KMS-11 (cell line): Measurements from ENCODE around the gene APOA5.

Experiments used
- H2AFZ ChIP-seq: fragments of 200-600 bp; sonication (generic); 2 replicates; pipeline ENCODE4 v1.6.1; 2016; ENCODE audit warnings: antibody characterized with exemption, mixed run types, low read depth
- H3K27ac ChIP-seq: fragments of 200-600 bp; sonication (generic); 2 replicates; pipeline ENCODE4 v1.6.1; 2016; ENCODE audit warnings: mild to moderate bottlenecking, mixed run types
- H3K27me3 ChIP-seq: fragments of 200-600 bp; sonication (generic); 2 replicates; pipeline ENCODE4 v1.6.1; 2017; ENCODE audit warnings: mild to moderate bottlenecking, low read depth, mixed run types, moderate library complexity; ENCODE audit not compliant: insufficient read depth
- H3K36me3 ChIP-seq: fragments of 200-600 bp; sonication (generic); 2 replicates; pipeline ENCODE4 v1.6.1; 2017; ENCODE audit warnings: mild to moderate bottlenecking, mixed run types; ENCODE audit not compliant: insufficient read depth
- H3K4me1 ChIP-seq: fragments of 200-600 bp; sonication (generic); 2 replicates; pipeline ENCODE4 v1.6.1; 2016; ENCODE audit warnings: mild to moderate bottlenecking, low read depth, mixed run types; ENCODE audit not compliant: poor library complexity, severe bottlenecking
- H3K4me2 ChIP-seq: fragments of 200-600 bp; sonication (generic); 2 replicates; pipeline ENCODE4 v1.7.0; 2016; ENCODE audit warnings: mild to moderate bottlenecking, mixed run types
- H3K4me3 ChIP-seq: fragments of 200-600 bp; sonication (generic); IDR thresholded peaks from 2 replicates; pipeline ENCODE4 v1.6.1; 2017; ENCODE audit warnings: low read depth, low read length, mixed read lengths; ENCODE audit not compliant: insufficient read depth
- H3K79me2 ChIP-seq: fragments of 200-600 bp; sonication (generic); 2 replicates; pipeline ENCODE4 v1.6.1; 2016; ENCODE audit warnings: low read depth, mixed run types; ENCODE audit not compliant: insufficient read depth
- H3K9ac ChIP-seq: fragments of 200-600 bp; sonication (generic); 2 replicates; pipeline ENCODE4 v1.6.1; 2016; ENCODE audit warnings: mild to moderate bottlenecking, mixed run types
- H4K20me1 ChIP-seq: fragments of 200-600 bp; sonication (generic); 2 replicates; pipeline ENCODE4 v1.6.1; 2016; ENCODE audit warnings: mild to moderate bottlenecking, mixed run types; ENCODE audit not compliant: insufficient read depth
- TF ChIP-seq, protein P1 (sequence below): fragments of 200-600 bp; sonication (generic); conservative IDR thresholded peaks from 2 replicates; pipeline ENCODE4 v1.6.1; 2017; ENCODE audit warnings: low read depth, mild to moderate bottlenecking, antibody characterized with exemption, low read length, moderate library complexity, mixed read lengths

Gene APOA5

DNA sequence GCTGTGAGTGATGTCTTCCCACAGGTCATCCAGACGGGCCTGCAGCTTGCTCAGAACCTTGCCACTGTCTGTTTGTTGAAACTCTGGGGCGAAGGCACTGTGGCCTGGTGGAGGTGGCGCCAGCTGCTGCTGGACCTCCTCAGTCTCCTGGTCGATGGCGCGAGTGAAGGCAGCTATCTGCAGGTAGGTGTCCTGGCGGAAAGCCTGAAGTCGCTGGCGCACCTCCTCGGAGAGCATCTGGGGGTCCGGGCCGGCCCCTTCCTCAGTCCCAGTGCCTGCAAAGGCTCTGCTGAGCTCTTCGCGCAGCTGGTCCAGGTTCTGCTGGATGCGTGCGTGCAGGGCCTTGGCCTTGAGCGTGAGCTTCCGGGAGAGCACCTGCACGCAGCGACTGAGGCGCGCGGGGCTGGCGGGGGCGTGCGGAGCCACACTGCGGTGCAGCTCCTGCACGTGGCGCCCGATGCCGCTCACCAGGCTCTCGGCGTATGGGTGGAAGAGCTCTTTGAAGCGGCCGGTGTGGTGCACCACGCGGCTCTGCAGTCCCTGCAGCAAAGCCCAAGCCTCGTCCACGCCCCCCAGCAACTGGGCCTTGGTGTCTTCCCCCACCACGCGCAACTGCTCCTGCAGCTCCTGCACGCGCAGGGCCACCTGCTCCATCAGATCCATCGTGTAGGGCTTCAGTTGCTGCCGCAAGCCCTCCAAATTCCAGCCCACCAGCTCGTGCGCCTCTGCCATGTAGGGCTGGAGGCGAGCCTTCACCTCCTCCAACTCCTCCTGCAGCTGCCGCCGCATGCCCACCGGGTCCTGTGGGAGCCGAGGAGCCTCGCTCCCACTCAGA is 1.3 kb downstream of the APOA5 start:
- H3K79me2 ChIP-seq, result peaks cover 12% of the 10 kb centered on the region
- TF ChIP-seq, protein P1, sequence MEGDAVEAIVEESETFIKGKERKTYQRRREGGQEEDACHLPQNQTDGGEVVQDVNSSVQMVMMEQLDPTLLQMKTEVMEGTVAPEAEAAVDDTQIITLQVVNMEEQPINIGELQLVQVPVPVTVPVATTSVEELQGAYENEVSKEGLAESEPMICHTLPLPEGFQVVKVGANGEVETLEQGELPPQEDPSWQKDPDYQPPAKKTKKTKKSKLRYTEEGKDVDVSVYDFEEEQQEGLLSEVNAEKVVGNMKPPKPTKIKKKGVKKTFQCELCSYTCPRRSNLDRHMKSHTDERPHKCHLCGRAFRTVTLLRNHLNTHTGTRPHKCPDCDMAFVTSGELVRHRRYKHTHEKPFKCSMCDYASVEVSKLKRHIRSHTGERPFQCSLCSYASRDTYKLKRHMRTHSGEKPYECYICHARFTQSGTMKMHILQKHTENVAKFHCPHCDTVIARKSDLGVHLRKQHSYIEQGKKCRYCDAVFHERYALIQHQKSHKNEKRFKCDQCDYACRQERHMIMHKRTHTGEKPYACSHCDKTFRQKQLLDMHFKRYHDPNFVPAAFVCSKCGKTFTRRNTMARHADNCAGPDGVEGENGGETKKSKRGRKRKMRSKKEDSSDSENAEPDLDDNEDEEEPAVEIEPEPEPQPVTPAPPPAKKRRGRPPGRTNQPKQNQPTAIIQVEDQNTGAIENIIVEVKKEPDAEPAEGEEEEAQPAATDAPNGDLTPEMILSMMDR, result no peak
- no peak overlapping the region for H2AFZ ChIP-seq
- H3K4me1 ChIP-seq, result peaks cover 12% of the 10 kb centered on the region
- no peak overlapping the region for H3K4me2 ChIP-seq
- H3K27ac ChIP-seq, result no peak overlapping the region
- no peaks in the 10 kb centered on the region for H3K36me3 ChIP-seq
- no peak overlapping the region for H3K4me3 ChIP-seq
- no peaks in the 10 kb centered on the region for H3K27me3 ChIP-seq
- H3K9ac ChIP-seq, result no peak overlapping the region
- H4K20me1 ChIP-seq, result no peaks in the 10 kb centered on the region

DNA sequence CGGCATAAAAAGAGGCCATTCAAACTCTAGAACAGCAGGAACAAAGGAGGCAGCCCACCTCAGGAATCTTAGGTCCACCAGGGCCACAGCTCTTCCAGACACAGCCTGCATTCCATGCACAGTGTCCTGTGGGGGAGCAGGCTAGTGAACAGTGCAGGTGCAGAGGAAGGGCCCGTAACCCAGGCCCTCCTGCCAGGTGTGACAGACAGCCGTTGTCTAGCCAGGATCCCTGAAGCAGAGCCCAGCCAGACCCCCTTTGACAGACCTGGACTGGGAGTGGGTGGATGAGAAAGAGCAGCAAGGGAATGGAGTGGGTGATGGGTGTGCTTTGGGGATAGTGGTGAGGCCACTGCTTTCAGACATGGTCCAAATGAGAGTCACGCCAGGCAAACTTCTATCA is 2.7 kb downstream of the APOA5 start:
- no peaks in the 10 kb centered on the region for H4K20me1 ChIP-seq
- no peak overlapping the region for H3K9ac ChIP-seq
- no peak overlapping the region for H3K4me3 ChIP-seq
- no peak overlapping the region for H3K27ac ChIP-seq
- H3K4me2 ChIP-seq, result no peak overlapping the region
- H3K36me3 ChIP-seq, result no peaks in the 10 kb centered on the region
- H3K27me3 ChIP-seq, result no peaks in the 10 kb centered on the region
- H2AFZ ChIP-seq, result no peak overlapping the region
- H3K4me1 ChIP-seq, result peaks cover 12% of the 10 kb centered on the region
- TF ChIP-seq, protein P1, result no peak
- peaks cover 12% of the 10 kb centered on the region for H3K79me2 ChIP-seq

DNA sequence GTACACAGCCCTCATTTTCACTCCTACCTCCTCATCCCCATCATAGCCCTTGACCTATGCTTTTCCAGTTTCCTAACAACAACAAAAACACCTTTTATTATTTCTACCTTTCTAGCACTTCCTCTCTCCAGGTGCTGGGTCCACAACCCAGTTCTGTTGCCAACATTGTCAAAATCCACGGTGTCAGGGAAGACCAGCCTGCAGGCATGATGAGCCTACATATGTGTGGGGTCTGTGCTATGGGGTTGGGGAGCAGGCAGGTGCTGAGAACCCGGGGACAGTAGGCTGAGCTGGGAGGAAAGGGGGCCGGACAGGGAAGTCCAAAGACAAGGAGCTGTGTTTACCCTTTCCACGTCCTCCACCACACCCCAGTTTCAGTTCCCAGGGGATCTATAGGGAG is 3.1 kb downstream of the APOA5 start:
- H3K27ac ChIP-seq, result no peak overlapping the region
- no peaks in the 10 kb centered on the region for H3K27me3 ChIP-seq
- peak overlapping the region; percentile 60; the same call in 1 of the 2 replicates for H2AFZ ChIP-seq
- H3K4me2 ChIP-seq, result peak overlapping the region; percentile 73; the same call in 1 of the 2 replicates
- H3K9ac ChIP-seq, result no peak overlapping the region
- H3K4me1 ChIP-seq, result peaks cover 12% of the 10 kb centered on the region
- H4K20me1 ChIP-seq, result no peaks in the 10 kb centered on the region
- no peak overlapping the region for H3K4me3 ChIP-seq
- peaks cover 12% of the 10 kb centered on the region for H3K79me2 ChIP-seq
- TF ChIP-seq, protein P1, result no peak
- H3K36me3 ChIP-seq, result no peaks in the 10 kb centered on the region

DNA sequence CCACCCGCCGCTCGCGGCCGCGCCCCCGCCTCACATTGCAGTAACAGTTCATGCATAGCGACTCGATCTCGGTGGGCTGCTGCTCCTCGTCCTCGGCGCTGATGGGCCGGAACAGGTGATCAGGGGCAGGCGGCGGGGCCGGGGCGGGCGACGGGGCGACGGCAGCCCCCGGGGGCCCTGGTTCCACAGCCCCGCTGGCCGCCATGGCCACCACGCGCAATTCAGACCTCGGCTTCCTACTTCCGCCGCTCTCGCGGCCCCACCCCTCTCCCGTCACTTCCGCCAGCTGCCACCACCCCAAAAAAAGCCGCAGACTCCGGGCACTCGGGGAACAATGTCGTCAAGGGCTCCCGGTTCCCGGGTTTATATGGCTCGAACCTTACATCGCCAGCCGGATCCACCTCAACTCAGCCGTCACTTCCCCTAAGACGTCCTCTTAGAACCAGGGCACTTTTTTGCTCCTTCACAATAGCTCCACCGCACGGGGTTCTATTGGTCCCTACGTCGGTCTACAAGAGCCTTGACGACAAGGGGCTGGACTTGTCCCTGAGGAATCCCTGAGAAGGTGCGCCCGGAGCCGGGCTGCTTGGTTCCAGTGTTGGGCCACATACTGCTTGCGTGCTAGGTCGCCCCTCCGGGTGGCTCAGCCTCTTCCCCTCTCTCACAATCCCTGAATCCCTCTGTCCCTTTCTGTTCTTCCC is 3.7 kb downstream of the APOA5 start, which contains the start of gene ZPR1:
TSS of gene ZPR1 (minus strand) at position 238 of the 701 bp plus-strand sequence. CDS start at position 205, 33 bp downstream.
- H2AFZ ChIP-seq, result peak within 1 kb of the TSS; percentile 60
- peaks cover 12% of the 10 kb centered on the region for H3K79me2 ChIP-seq
- H3K4me1 ChIP-seq, result peaks cover 12% of the 10 kb centered on the region
- H3K36me3 ChIP-seq, result no peaks in the 10 kb centered on the region
- peak within 1 kb of the TSS; percentile 70 for H3K9ac ChIP-seq
- H3K4me2 ChIP-seq, result peak within 1 kb of the TSS; percentile 73
- TF ChIP-seq, protein P1, result no peak
- H3K27ac ChIP-seq, result no peak within 1 kb of the TSS; the same call in 1 of the 2 replicates
- no peaks in the 10 kb centered on the region for H3K27me3 ChIP-seq
- no peaks in the 10 kb centered on the region for H4K20me1 ChIP-seq
- no peak within 1 kb of the TSS for H3K4me3 ChIP-seq
